Ectodermal cell (in vitro differentiated cells): ENCODE measurements around the gene CDC42EP4.
"Not testable (repeated sequence)": the region's sequence is repeated elsewhere in the genome, so short reads cannot be mapped to it uniquely, and the experiment has no call there.

Source experiments
- H3K27ac ChIP-seq: 2 replicates; pipeline ENCODE4 v1.7.0; 2013; ENCODE audit warnings: mild to moderate bottlenecking, low read depth, low read length; ENCODE audit not compliant: insufficient read depth, poor library complexity, severe bottlenecking
- H3K27me3 ChIP-seq: 2 replicates; pipeline ENCODE4 v1.7.0; 2013; ENCODE audit warnings: mild to moderate bottlenecking, low read length; ENCODE audit not compliant: insufficient read depth, control insufficient read depth, poor library complexity, severe bottlenecking
- H3K36me3 ChIP-seq: one replicate; pipeline ENCODE4 v1.7.0; 2013; ENCODE audit warnings: low read length; ENCODE audit not compliant: control insufficient read depth, insufficient read depth
- H3K4me1 ChIP-seq: one replicate; pipeline ENCODE4 v1.7.0; 2013; ENCODE audit warnings: low read length; ENCODE audit not compliant: control insufficient read depth, insufficient read depth
- H3K4me3 ChIP-seq: 2 replicates; pipeline ENCODE4 v1.7.0; 2013; ENCODE audit warnings: low read depth, low read length, control low read depth; ENCODE audit not compliant: insufficient read depth
- H3K9me3 ChIP-seq: 2 replicates; pipeline ENCODE4 v1.7.0; 2013; ENCODE audit warnings: mild to moderate bottlenecking, low read length, moderate library complexity; ENCODE audit not compliant: control insufficient read depth
- WGBS, 2 experiments: methylation state at CpG; one replicate each; pipeline ENCODE4 v1.1.7; 2013; ENCODE audit warnings: missing lambda C conversion rate in 2 of 2; 5-methylcytosine and 5-hydroxymethylcytosine counted together

Gene CDC42EP4

GRCh38 chr17:73320601-73321264 is 8.9 kb upstream of the CDC42EP4 start:
- Histone ChIP-seq H3K4me3 (no peak overlapping the region), H3K27me3 (no peaks in the 10 kb centered on the region), H3K36me3 (no peaks in the 10 kb centered on the region), H3K27ac (no peak overlapping the region), H3K9me3 (no peaks in the 10 kb centered on the region), H3K4me1 (peaks cover 32% of the 10 kb centered on the region)
- WGBS, 2 experiments = 85 to 87% methylated on average over 5 to 6 of the region's 6 CpGs

GRCh38 chr17:73319766-73320165 is 8.0 kb upstream of the CDC42EP4 start:
- Histone ChIP-seq H3K27me3 (no peaks in the 10 kb centered on the region), H3K4me1 (peaks cover 24% of the 10 kb centered on the region), H3K27ac (no peak overlapping the region), H3K36me3 (no peaks in the 10 kb centered on the region), H3K9me3 (no peaks in the 10 kb centered on the region), H3K4me3 (no peak overlapping the region)
- WGBS, 2 experiments = 95 to 96% methylated on average over 3 of the region's 3 CpGs

DNA sequence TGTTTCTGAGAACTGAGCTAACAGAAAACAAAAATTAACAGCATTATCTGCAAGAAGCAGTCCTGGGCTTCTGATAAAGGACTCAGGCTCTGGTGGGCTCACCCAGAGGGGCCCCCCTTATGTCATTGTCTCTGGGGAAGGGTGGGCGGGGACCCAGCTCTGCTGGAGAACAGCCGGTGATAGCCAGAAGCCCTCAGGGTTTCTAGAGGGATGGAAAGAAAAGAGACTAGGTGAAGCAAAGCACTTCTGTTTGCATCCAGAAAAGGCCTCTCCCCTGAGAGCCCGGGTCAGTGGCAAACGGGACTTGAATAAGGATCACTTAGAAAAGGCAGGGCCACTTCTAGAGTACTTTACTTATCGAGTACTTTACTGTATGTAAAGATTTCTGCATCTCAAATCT is 7.0 kb upstream of the CDC42EP4 start:
- Histone ChIP-seq H3K4me3 (no peak overlapping the region), H3K27ac (no peak overlapping the region), H3K4me1 (peaks cover 19% of the 10 kb centered on the region), H3K9me3 (no peaks in the 10 kb centered on the region), H3K27me3 (peaks cover 4% of the 10 kb centered on the region), H3K36me3 (no peaks in the 10 kb centered on the region)
- WGBS, 2 experiments = 45 to 55% methylated on average over 5 of the region's 5 CpGs

DNA sequence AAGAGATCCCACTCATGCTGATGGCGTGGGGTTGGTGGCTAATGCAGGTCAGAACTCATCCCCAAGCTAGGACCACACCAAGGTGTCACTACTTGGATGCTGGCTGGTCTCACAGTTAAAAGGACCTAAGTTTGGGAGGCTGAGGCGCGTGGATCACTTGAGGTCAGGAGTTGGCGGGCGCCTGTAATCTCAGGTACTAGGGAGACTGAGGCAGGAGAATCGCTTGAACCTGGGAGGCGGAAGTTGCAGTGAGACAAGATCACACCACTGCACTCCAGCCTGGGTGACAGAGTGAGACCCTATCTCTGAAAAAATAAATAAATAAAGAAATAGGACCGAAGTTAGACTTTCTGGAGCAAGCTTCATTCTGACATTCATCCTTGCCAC is 6.6 kb upstream of the CDC42EP4 start:
- H3K27me3 ChIP-seq = peaks cover 7% of the 10 kb centered on the region
- H3K27ac ChIP-seq = no peak overlapping the region
- H3K4me1 ChIP-seq = peaks cover 14% of the 10 kb centered on the region
- WGBS, 2 experiments = 95 to 97% methylated on average over 8 of the region's 8 CpGs
- H3K4me3 ChIP-seq = no peak overlapping the region
- H3K9me3 ChIP-seq = no peaks in the 10 kb centered on the region
- H3K36me3 ChIP-seq = no peaks in the 10 kb centered on the region

DNA sequence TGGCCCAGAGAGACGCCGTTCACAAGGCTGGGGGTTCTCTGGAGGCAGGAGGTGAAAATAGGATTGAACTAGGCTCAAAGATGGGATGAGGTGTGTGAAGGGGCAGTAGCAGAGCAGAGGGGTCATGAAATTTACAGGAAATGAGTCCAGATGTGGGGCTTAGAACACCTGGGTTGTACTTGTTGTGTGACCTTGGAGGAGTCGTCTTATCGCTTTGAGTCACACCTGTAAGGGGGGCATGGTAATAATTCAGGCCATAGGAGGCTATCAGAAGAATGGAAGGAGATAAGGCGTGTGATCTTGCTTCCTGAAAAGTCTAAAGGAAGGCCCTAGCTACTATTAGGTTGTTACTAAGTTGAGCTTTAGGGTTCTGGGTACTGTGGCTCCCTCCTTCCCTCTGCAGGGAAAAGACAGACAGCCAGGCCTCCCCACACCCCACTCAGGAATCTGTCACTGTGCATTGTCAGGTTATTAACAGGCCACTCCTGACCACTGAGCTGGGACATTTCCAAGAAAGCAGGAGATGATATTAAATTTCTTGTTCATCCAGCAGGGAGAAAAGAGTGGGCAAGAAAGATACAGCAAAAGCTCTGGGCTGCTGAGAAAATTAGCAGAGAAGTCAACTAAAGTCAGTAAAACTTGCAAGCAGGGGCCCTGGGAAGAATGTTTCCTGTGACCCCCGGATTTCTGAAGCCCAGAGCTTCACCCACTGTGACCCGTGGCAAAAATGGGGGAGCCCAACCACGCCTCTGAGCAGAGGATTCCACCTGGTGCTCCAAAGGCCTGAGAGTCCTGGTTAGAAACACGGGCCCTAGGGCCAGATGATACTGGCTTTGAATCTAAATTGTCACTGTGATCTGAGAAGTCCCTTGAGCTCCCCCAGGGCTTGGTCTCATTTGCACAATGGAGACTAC is 6.0 kb upstream of the CDC42EP4 start:
- Histone ChIP-seq H3K9me3 (no peaks in the 10 kb centered on the region), H3K27me3 (peaks cover 13% of the 10 kb centered on the region), H3K4me3 (no peak overlapping the region), H3K36me3 (no peaks in the 10 kb centered on the region), H3K27ac (no peak overlapping the region), H3K4me1 (peaks cover 18% of the 10 kb centered on the region)
- WGBS, 2 experiments = 90 to 93% methylated on average over 9 of the region's 9 CpGs

GRCh38 chr17:73316919-73317505 is 5.2 kb upstream of the CDC42EP4 start:
- Histone ChIP-seq H3K9me3 (no peaks in the 10 kb centered on the region), H3K27me3 (peaks cover 20% of the 10 kb centered on the region), H3K27ac (no peak overlapping the region), H3K4me3 (no peak overlapping the region), H3K36me3 (no peaks in the 10 kb centered on the region), H3K4me1 (peaks cover 22% of the 10 kb centered on the region)
- 60 to 66% methylated on average over 8 of the region's 8 CpGs for WGBS, 2 experiments

DNA sequence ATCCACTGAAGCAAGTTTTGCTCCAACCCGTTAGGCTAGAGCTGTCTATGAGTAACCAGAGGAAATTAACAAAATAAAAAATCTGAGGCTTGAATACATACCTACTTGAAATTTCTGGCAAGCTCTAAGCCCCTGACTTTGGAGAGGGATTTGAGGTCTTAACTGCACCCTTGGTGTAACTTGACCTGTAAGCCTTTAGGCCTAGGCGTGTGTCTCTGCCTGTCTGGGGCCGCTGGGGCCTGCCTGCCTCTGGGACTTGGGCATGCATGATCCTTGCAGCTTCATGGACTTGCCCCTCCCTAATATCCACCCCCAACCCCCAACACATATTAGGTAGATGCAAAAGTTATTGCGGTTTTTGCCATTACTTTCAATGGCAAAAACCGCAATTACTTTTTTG is 3.7 kb upstream of the CDC42EP4 start:
- Histone ChIP-seq H3K36me3 (no peaks in the 10 kb centered on the region), H3K4me1 (peaks cover 22% of the 10 kb centered on the region), H3K4me3 (no peak overlapping the region), H3K9me3 (no peaks in the 10 kb centered on the region), H3K27me3 (peaks cover 20% of the 10 kb centered on the region), H3K27ac (no peak overlapping the region)
- WGBS, 2 experiments = 69 to 75% methylated on average over 4 of the region's 5 CpGs

- Histone ChIP-seq H3K4me3 (no peak overlapping the region), H3K36me3 (no peaks in the 10 kb centered on the region), H3K4me1 (peaks cover 28% of the 10 kb centered on the region), H3K27ac (no peak overlapping the region), H3K9me3 (no peaks in the 10 kb centered on the region), H3K27me3 (peaks cover 20% of the 10 kb centered on the region)
- WGBS, 2 experiments = 40 to 48% methylated on average over 7 to 8 of the region's 8 CpGs
Measured at GRCh38 chr17:73313526-73314127, 1.8 kb upstream of the CDC42EP4 start.

- H3K4me1 ChIP-seq = peaks cover 28% of the 10 kb centered on the region
- not testable (repeated sequence) for H3K27ac ChIP-seq, H3K4me3 ChIP-seq, H3K9me3 ChIP-seq, H3K36me3 ChIP-seq
- 43 to 60% methylated on average over 7 to 11 of the region's 11 CpGs for WGBS, 2 experiments
- peaks cover 20% of the 10 kb centered on the region for H3K27me3 ChIP-seq
Measured at GRCh38 chr17:73312887-73313286, 1.1 kb upstream of the CDC42EP4 start.

DNA sequence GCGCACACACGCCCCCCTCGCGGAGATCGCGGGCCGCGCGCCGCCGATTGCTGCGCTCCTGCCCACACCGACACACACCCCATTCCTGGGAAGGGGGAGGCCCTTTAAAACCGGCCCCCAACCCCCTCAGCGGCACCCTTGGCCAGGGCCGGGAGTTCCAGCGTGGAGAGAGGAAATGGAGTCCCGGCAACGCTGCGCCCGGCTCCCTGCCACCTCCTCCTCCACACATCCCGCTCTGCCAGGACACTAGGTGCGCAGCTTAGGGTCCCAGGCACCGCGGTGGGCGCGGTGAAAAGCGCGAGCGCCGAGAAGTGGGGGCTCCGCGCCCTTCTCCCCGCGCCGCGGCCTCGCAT is 397 bp downstream of the CDC42EP4 start:
- peak overlapping the region; percentile 79 for H3K4me3 ChIP-seq
- WGBS, 2 experiments = 0% methylated on average over 38 of the region's 38 CpGs
- peaks cover 21% of the 10 kb centered on the region for H3K4me1 ChIP-seq
- H3K27ac ChIP-seq = peak overlapping the region; percentile 36
- H3K9me3 ChIP-seq = no peaks in the 10 kb centered on the region
- H3K27me3 ChIP-seq = peaks cover 20% of the 10 kb centered on the region
- no peaks in the 10 kb centered on the region for H3K36me3 ChIP-seq
